Kidney (tissue), 14 donors: ENCODE data around the gene PDIK1L. TPM values are rescaled to one million over a fixed set of nuclear protein-coding genes. Genes with fewer than 3 reads are reported as not detected.

Experiments used
- DNase-seq, 5 donors: peaks; one replicate each; pipeline ENCODE4 v3.0.0-alpha.2; 2013 to 2020
- FAIRE-seq: peaks from 2 replicates; lab custom pipeline; 2012; peaks lifted over from hg19 to GRCh38; lab: Jason Lieb, UNC
- H3K27ac ChIP-seq, 2 donors: one replicate each; pipeline ENCODE4 v1.7.0; 2013; ENCODE audit warnings: low read depth in 2 of 2, low read length in 2 of 2, inconsistent platforms in 1 of 2
- H3K27me3 ChIP-seq: one replicate; pipeline ENCODE4 v1.7.1; 2013; ENCODE audit warnings: low read length, inconsistent platforms; ENCODE audit not compliant: control insufficient read depth, insufficient read depth
- H3K36me3 ChIP-seq, 3 donors: one replicate each; pipeline versions ENCODE4 v1.7.0 to v1.7.1; 2013; ENCODE audit warnings: low read length in 3 of 3, control low read depth in 1 of 3, inconsistent platforms in 1 of 3; ENCODE audit not compliant: insufficient read depth in 3 of 3, control insufficient read depth in 2 of 3
- H3K4me1 ChIP-seq, 3 donors: one replicate each; pipeline versions ENCODE4 v1.7.0 to v1.7.1; 2013; ENCODE audit warnings: low read length in 3 of 3, inconsistent platforms in 1 of 3, low read depth in 1 of 3; ENCODE audit not compliant: control insufficient read depth in 2 of 3, insufficient read depth in 2 of 3
- H3K4me3 ChIP-seq, 3 donors: one replicate each; pipeline versions ENCODE4 v1.7.0 to v1.8.1; 2013; ENCODE audit warnings: low read length in 3 of 3, control low read depth in 1 of 3, inconsistent platforms in 1 of 3
- H3K9ac ChIP-seq, 3 donors: one replicate each; pipeline versions ENCODE4 v1.7.0 to v1.7.1; 2013; ENCODE audit warnings: low read length in 3 of 3, control low read depth in 1 of 3, inconsistent platforms in 1 of 3
- H3K9me3 ChIP-seq, 3 donors: one replicate each; pipeline versions ENCODE4 v1.7.0 to v1.7.1; 2013; ENCODE audit warnings: low read length in 3 of 3, control low read depth in 1 of 3, inconsistent platforms in 1 of 3; ENCODE audit not compliant: control insufficient read depth in 2 of 3, insufficient read depth in 1 of 3
- CTCF ChIP-seq: IDR thresholded peaks from 3 replicates; pipeline ENCODE4 v1.5.1; 2012; ENCODE audit warnings: mild to moderate bottlenecking, moderate library complexity, borderline replicate concordance; ENCODE audit not compliant: insufficient read depth; ENCODE audit errors: extremely low read depth
- intact Hi-C: fragments of 100-400 bp; cut with DNase I; formaldehyde crosslinking; loops from one replicate; pipeline ENCODE4 v1.11.1; 2022
- polyA plus RNA-seq: library from polyadenylated mRNA; stranded (reverse); fragments of 350-450 nt; fragmentation: Illumina TruSeq; extraction: RNeasy Lipid Tissue Mini Kit (QIAGEN cat#74804); gene quantifications from one replicate; pipeline ENCODE4 v1.2.3, GENCODE V29; 2014; ENCODE audit warnings: low read depth, low replicate concordance; ENCODE audit not compliant: insufficient read depth
- total RNA-seq: library from RNA; stranded (reverse); fragmentation: NEBNext Ultra II Directional; extraction: Animal tissue kit (Norgen Biotek cat#: 25700); gene quantifications from one replicate; pipeline ENCODE4 v1.2.1, GENCODE V29; 2021
- donor health status: control.
- donor health status: control.
- donor health status: control.
- donor health status: control.
- donor health status: control.
- donor health status: DM: yes; HTN: yes; CAD: no.
- donor health status: Normal renal cell carcinoma (clear cell type).

PDIK1L gene
- total and polyA plus RNA-seq, 2 donors from 2014 or later: 3.7 to 13.9 TPM

GRCh38 chr1:26119892-26120608, 8.4 kb downstream of the PDIK1L start:
- FAIRE-seq: no peak
- H3K27ac ChIP-seq: no peak overlapping the region
- H3K36me3 ChIP-seq: peaks cover 0 to 5% (median 2%) of the 10 kb centered on the region in 3 donors
- TF ChIP-seq CTCF: no peak
- H3K27me3 ChIP-seq: no peaks in the 10 kb centered on the region
- H3K9me3 ChIP-seq: no peaks in the 10 kb centered on the region
- H3K4me3 ChIP-seq: no peak overlapping the region
- no peak for DNase-seq
- peaks cover 0 to 8% (median 0%) of the 10 kb centered on the region in 3 donors for H3K4me1 ChIP-seq
- intact Hi-C loops: no loop called here
- no peak overlapping the region for H3K9ac ChIP-seq

GRCh38 chr1:26121854-26122773, 10.5 kb downstream of the PDIK1L start:
- Histone ChIP-seq H3K27ac (no peak overlapping the region), H3K9ac (no peak overlapping the region), H3K4me1 (peaks cover 0 to 10% (median under 1%) of the 10 kb centered on the region in 3 donors), H3K4me3 (no peak overlapping the region), H3K36me3 (peaks cover 0 to 5% (median 2%) of the 10 kb centered on the region in 3 donors), H3K27me3 (no peaks in the 10 kb centered on the region), H3K9me3 (no peaks in the 10 kb centered on the region)
- FAIRE-seq (no peak), DNase-seq (no peak)
- no peak for TF ChIP-seq CTCF
- intact Hi-C loops: no loop called here

GRCh38 chr1:26122988-26123973, 11.7 kb downstream of the PDIK1L start:
- H3K27me3 ChIP-seq: no peaks in the 10 kb centered on the region
- no peak overlapping the region for H3K27ac ChIP-seq
- no peak for FAIRE-seq
- TF ChIP-seq CTCF: no peak
- peaks cover 0 to 10% (median 2%) of the 10 kb centered on the region in 3 donors for H3K4me1 ChIP-seq
- H3K36me3 ChIP-seq: peaks cover 0 to 5% (median 2%) of the 10 kb centered on the region in 3 donors
- no peaks in the 10 kb centered on the region for H3K9me3 ChIP-seq
- intact Hi-C loops: no loop called here
- no peak for DNase-seq
- no peak overlapping the region for H3K9ac ChIP-seq
- no peak overlapping the region for H3K4me3 ChIP-seq
